ENCODE results near the gene UNK. TPM values are rescaled to one million over a fixed set of nuclear protein-coding genes. Genes with fewer than 3 reads are reported as not detected.

Gene UNK
- total and polyA plus RNA-seq, 9 of the 15 experiments (the other 6 are each of a cell fraction or from before 2014, with no cell fraction given): 12.8 to 38.6 (median 24.8) TPM

- BruUV-seq (replicated peaks): no TSS peak
- TF ChIP-seq HLTF (IDR thresholded peaks at IDR 0.05) (no peak), RFX1 (IDR thresholded peaks at IDR 0.05) (no peak), NR2C2 (CRISPR knock-in tag; IDR thresholded peaks at IDR 0.05) (no peak), NR2C2 (tag; IDR thresholded peaks at IDR 0.05) (no peak), DMBX1 (CRISPR knock-in tag; IDR thresholded peaks at IDR 0.05; ENCODE audit: borderline replicate concordance) (no peak), ZNF3 (CRISPR knock-in tag; IDR thresholded peaks at IDR 0.05) (no peak), ZNF212 (CRISPR knock-in tag; IDR thresholded peaks at IDR 0.05) (no peak), CTCF (IDR thresholded peaks at IDR 0.05 in 2 of 3, conservative IDR thresholded peaks at IDR 0.05 in 1 of 3; ENCODE audit: insufficient read depth in 2 of 3, low read depth in 1 of 3, low read length in 3 of 3) (peak; percentile 55 to 72 (median 59)), SMC3 (conservative IDR thresholded peaks at IDR 0.05; ENCODE audit: insufficient read depth, low read depth, low read length) (0 out of 2 replicates have a peak, but pooled peaks have one; percentile 4), GATAD2B (IDR thresholded peaks at IDR 0.05; ENCODE audit: borderline replicate concordance) (no peak)
- TF ChIP-seq, protein P1, sequence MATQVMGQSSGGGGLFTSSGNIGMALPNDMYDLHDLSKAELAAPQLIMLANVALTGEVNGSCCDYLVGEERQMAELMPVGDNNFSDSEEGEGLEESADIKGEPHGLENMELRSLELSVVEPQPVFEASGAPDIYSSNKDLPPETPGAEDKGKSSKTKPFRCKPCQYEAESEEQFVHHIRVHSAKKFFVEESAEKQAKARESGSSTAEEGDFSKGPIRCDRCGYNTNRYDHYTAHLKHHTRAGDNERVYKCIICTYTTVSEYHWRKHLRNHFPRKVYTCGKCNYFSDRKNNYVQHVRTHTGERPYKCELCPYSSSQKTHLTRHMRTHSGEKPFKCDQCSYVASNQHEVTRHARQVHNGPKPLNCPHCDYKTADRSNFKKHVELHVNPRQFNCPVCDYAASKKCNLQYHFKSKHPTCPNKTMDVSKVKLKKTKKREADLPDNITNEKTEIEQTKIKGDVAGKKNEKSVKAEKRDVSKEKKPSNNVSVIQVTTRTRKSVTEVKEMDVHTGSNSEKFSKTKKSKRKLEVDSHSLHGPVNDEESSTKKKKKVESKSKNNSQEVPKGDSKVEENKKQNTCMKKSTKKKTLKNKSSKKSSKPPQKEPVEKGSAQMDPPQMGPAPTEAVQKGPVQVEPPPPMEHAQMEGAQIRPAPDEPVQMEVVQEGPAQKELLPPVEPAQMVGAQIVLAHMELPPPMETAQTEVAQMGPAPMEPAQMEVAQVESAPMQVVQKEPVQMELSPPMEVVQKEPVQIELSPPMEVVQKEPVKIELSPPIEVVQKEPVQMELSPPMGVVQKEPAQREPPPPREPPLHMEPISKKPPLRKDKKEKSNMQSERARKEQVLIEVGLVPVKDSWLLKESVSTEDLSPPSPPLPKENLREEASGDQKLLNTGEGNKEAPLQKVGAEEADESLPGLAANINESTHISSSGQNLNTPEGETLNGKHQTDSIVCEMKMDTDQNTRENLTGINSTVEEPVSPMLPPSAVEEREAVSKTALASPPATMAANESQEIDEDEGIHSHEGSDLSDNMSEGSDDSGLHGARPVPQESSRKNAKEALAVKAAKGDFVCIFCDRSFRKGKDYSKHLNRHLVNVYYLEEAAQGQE (IDR thresholded peaks at IDR 0.05; ENCODE audit: borderline replicate concordance): peak; percentile 34; the same call in 1 of the 2 replicates
- TF ChIP-seq, protein P1 (CRISPR knock-in tag; IDR thresholded peaks at IDR 0.05; ENCODE audit: low read depth): no peak
These were observed 45.8 kb downstream of the UNK start for GRCh38 chr17:75830164-75831031.

More at GRCh38 chr17:75830164-75831031, 45.8 kb downstream of the UNK start:
- no peak overlapping the region for H3K27ac ChIP-seq (ENCODE audit: extremely low read depth, low read depth, low read length)
- no peak overlapping the region for H3K4me2 ChIP-seq (ENCODE audit: insufficient read depth, low read length)
- in situ Hi-C loops (cut with MboI): no loop called here
- peak in 1 of 4 experiments; percentile 50 for DNase-seq (ENCODE audit: extremely low read depth in 1 of 4, low spot score in 3 of 4)
- 92% methylated on average over 25 of the region's 27 CpGs for WGBS (ENCODE audit: insufficient coverage, low coverage, missing lambda C conversion rate)
- no peak overlapping the region for H3K9ac ChIP-seq (ENCODE audit: insufficient read depth in 1 of 2, low read depth in 2 of 2, low read length in 2 of 2)
- no peak overlapping the region for H3K4me3 ChIP-seq
- 0 out of 2 replicates have a peak, but pooled peaks cover 4% of the 10 kb centered on the region for H4K20me1 ChIP-seq (replicated peaks; ENCODE audit: control insufficient read depth, insufficient read depth, low read length)
- peaks cover 0 to 54% of the 10 kb centered on the region in 2 experiments; a peak in 3 of 5 replicates for H3K4me1 ChIP-seq (replicated peaks in 1 of 2; ENCODE audit: control insufficient read depth in 2 of 2, insufficient read depth in 2 of 2, low read length in 2 of 2)
- H2AFZ ChIP-seq (ENCODE audit: low read depth, low read length): no peak overlapping the region
- peak; percentile 26; the same call in 2 of the 3 replicates for ATAC-seq
- FAIRE-seq: no peak
- peaks cover 3% of the 10 kb centered on the region; the same call in 1 of the 3 replicates for H3K79me2 ChIP-seq (ENCODE audit: control insufficient read depth, insufficient read depth, low read length)
- no peaks in the 10 kb centered on the region for H3K27me3 ChIP-seq (ENCODE audit: control insufficient read depth in 2 of 2, insufficient read depth in 2 of 2, low read length in 2 of 2)
- H3K36me3 ChIP-seq (ENCODE audit: control insufficient read depth, insufficient read depth, low read length): peaks cover 90% of the 10 kb centered on the region; the same call in 2 of the 3 replicates
- no peaks in the 10 kb centered on the region for H3K9me1 ChIP-seq (ENCODE audit: control insufficient read depth, insufficient read depth, low read length)
- H3K9me3 ChIP-seq (replicated peaks; ENCODE audit: control insufficient read depth, insufficient read depth, low read depth, low read length): no peaks in the 10 kb centered on the region
- intact Hi-C loops (cut with micrococcal nuclease): no loop called here
- CTCF ChIA-PET (ENCODE audit: low intra/inter-chr PET ratio): no interaction called here
- POLR2A ChIA-PET: interaction anchor here (0.6 to 3.5 kb wide), 18 partner anchors 9 to 209 kb away, joined by 3 to 15 read pairs (median 6); partner anchors contain the start of gene UNC13D
